Upper lobe of left lung (tissue), 6 donors: ENCODE results near the gene KRTAP10-4. TPM values are rescaled to one million over a fixed set of nuclear protein-coding genes. Genes with fewer than 3 reads are reported as not detected.

Source experiments
- ATAC-seq, 2 donors: fragments of 200-7000 bp; cut with Tn5 transposase; one replicate each; pipeline ENCODE4 v1.9.1; 2022; ENCODE audit warnings: mild to moderate bottlenecking in 2 of 2, moderate library complexity in 2 of 2; ENCODE audit not compliant: low FRiP score in 2 of 2
- DNase-seq, 2 donors: peaks; one replicate each; pipeline ENCODE4 v3.0.0-alpha.2; 2019 to 2020
- H3K27ac ChIP-seq, 4 donors: fragments of 200-600 bp; sonication (generic); one replicate each; pipeline ENCODE4 v1.5.1; 2016 to 2019
- H3K27me3 ChIP-seq, 4 donors: fragments of 200-600 bp; sonication (generic); one replicate each; pipeline ENCODE4 v1.5.1; 2017 to 2019
- H3K36me3 ChIP-seq, 4 donors: fragments of 200-600 bp; sonication (generic); one replicate each; pipeline ENCODE4 v1.5.1; 2016 to 2019
- H3K4me1 ChIP-seq, 4 donors: fragments of 200-600 bp; sonication (generic); one replicate each; pipeline ENCODE4 v1.5.1; 2018 to 2019
- H3K4me3 ChIP-seq, 4 donors: fragments of 200-600 bp; sonication (generic); one replicate each; pipeline ENCODE4 v1.5.1; 2017 to 2019; ENCODE audit warnings: mild to moderate bottlenecking in 2 of 4, moderate library complexity in 1 of 4
- H3K9me3 ChIP-seq, 4 donors: fragments of 200-600 bp; sonication (generic); one replicate each; pipeline ENCODE4 v1.5.1; 2018 to 2019
- CTCF ChIP-seq, 6 experiments: fragments of 450-650 bp in 4 of 6; fragments of 200-600 bp in 2 of 6; sonication (generic) in 2 of 6; IDR thresholded peaks; one replicate each; pipeline ENCODE4 v1.5.1; 2016 to 2019; ENCODE audit warnings: antibody characterized with exemption in 6 of 6
- EP300 ChIP-seq, 4 donors: sonication (generic); formaldehyde crosslinking; IDR thresholded peaks; one replicate each; pipeline ENCODE4 v1.5.1; 2017; ENCODE audit warnings: antibody characterized with exemption in 4 of 4, control low read depth in 2 of 4
- POLR2A ChIP-seq, 4 donors: fragments of 450-650 bp; IDR thresholded peaks; one replicate each; pipeline ENCODE4 v1.5.1; 2016 to 2017; ENCODE audit warnings: antibody characterized with exemption in 4 of 4, mild to moderate bottlenecking in 2 of 4
- POLR2AphosphoS5 ChIP-seq, 2 donors: sonication (generic); formaldehyde crosslinking; IDR thresholded peaks; one replicate each; pipeline ENCODE4 v1.5.1; 2017; ENCODE audit warnings: antibody characterized with exemption in 2 of 2
- WGBS, 2 donors: methylation state at CpG; one replicate each; pipeline ENCODE4 v1.1.5; 2017 to 2018; 5-methylcytosine and 5-hydroxymethylcytosine counted together
- total RNA-seq, 6 donors: library from RNA; depleted of rRNA in 4 of 6; stranded (reverse); fragments of >200 nt in 4 of 6; gene quantifications; one replicate each; pipeline versions ENCODE4 v1.1.0 to v1.2.1, GENCODE V29; 2016 to 2021
- donor health status: DM: no; HTN: no; CAD: no; lungs with moderate emphysema.
- donor health status: DM: no; HTN: yes; CAD: no; lungs with severe emphysema.

Gene KRTAP10-4
- total RNA-seq, 6 donors from 2014 or later: not detected

- no peak for TF ChIP-seq POLR2AphosphoS5 (IDR thresholded peaks at IDR 0.05)
- TF ChIP-seq EP300 (IDR thresholded peaks at IDR 0.05): no peak
- TF ChIP-seq CTCF (IDR thresholded peaks at IDR 0.05): no peak
- no peak for TF ChIP-seq POLR2A (IDR thresholded peaks at IDR 0.05)
- DNase-seq: peak in 1 of 2 donors; percentile 75
- 89 to 91% methylated on average over 39 of the region's 40 CpGs for WGBS, 2 donors
These were observed 1.4 kb upstream of the KRTAP10-4 start for GRCh38 chr21:44571844-44572782.

GRCh38 chr21:44572959-44573583, 458 bp upstream of the KRTAP10-4 start:
- no peak for DNase-seq
- ATAC-seq: no peak
- H3K4me3 ChIP-seq: no peak overlapping the region
- no peaks in the 10 kb centered on the region for H3K27me3 ChIP-seq
- no peak overlapping the region for H3K27ac ChIP-seq
- no peaks in the 10 kb centered on the region for H3K4me1 ChIP-seq
- H3K36me3 ChIP-seq: no peaks in the 10 kb centered on the region
- peaks cover 0 to 24% (median 11%) of the 10 kb centered on the region in 4 donors for H3K9me3 ChIP-seq
- WGBS, 2 donors: 83 to 86% methylated on average over 7 to 15 of the region's 15 CpGs
- no peak for TF ChIP-seq POLR2A (IDR thresholded peaks at IDR 0.05)

More at GRCh38 chr21:44571844-44572782, 1.4 kb upstream of the KRTAP10-4 start:
- Histone ChIP-seq H3K27ac (no peak overlapping the region), H3K36me3 (no peaks in the 10 kb centered on the region), H3K4me1 (no peaks in the 10 kb centered on the region), H3K27me3 (no peaks in the 10 kb centered on the region), H3K4me3 (no peak overlapping the region), H3K9me3 (peaks cover 0 to 17% (median 7%) of the 10 kb centered on the region in 4 donors)
- no peak for ATAC-seq

GRCh38 chr21:44574457-44575306, 1.2 kb downstream of the KRTAP10-4 start:
- TF ChIP-seq POLR2AphosphoS5 (IDR thresholded peaks at IDR 0.05) (no peak), CTCF (IDR thresholded peaks at IDR 0.05) (no peak), EP300 (IDR thresholded peaks at IDR 0.05) (no peak), POLR2A (IDR thresholded peaks at IDR 0.05) (no peak)
- ATAC-seq (no peak), DNase-seq (no peak)
- no peak overlapping the region for H3K4me3 ChIP-seq
- WGBS, 2 donors: 33 to 38% methylated on average over 18 to 21 of the region's 21 CpGs
- H3K36me3 ChIP-seq: no peaks in the 10 kb centered on the region
- H3K9me3 ChIP-seq: peaks cover 0 to 24% (median 11%) of the 10 kb centered on the region in 4 donors
- H3K4me1 ChIP-seq: no peaks in the 10 kb centered on the region
- H3K27me3 ChIP-seq: no peaks in the 10 kb centered on the region
- no peak overlapping the region for H3K27ac ChIP-seq

GRCh38 chr21:44575307-44576024, 1.9 kb downstream of the KRTAP10-4 start:
- Histone ChIP-seq H3K36me3 (no peaks in the 10 kb centered on the region), H3K27me3 (no peaks in the 10 kb centered on the region), H3K4me3 (no peak overlapping the region), H3K9me3 (peaks cover 0 to 24% (median 11%) of the 10 kb centered on the region in 4 donors), H3K27ac (no peak overlapping the region), H3K4me1 (no peaks in the 10 kb centered on the region)
- DNase-seq (no peak), ATAC-seq (no peak)
- TF ChIP-seq POLR2A (IDR thresholded peaks at IDR 0.05) (no peak), CTCF (IDR thresholded peaks at IDR 0.05) (no peak), POLR2AphosphoS5 (IDR thresholded peaks at IDR 0.05) (no peak), EP300 (IDR thresholded peaks at IDR 0.05) (no peak)
- 86 to 87% methylated on average over 20 of the region's 20 CpGs for WGBS, 2 donors
